GM13977 (cell line): ENCODE results near the gene HS6ST3.
"Not testable (repeated sequence)": the region's sequence is repeated elsewhere in the genome, so short reads cannot be mapped to it uniquely, and the experiment has no call there.

Experiments
- DNase-seq: peaks from one replicate; pipeline ENCODE4 v3.0.0; 2012; ENCODE audit warnings: low spot score
- in situ Hi-C: fragments of 300-500 bp; cut with MboI; formaldehyde crosslinking; loops from one replicate; pipeline ENCODE4 v1.12.0; 2022; ENCODE audit warnings: low sequenced_read_pairs, low pct_unique_long_range_greater_than_20kb, mixed read lengths, inconsistent platforms; ENCODE audit not compliant: unreplicated experiment
- TF ChIP-seq, protein P1 (sequence below): IDR thresholded peaks from 2 replicates; pipeline ENCODE4 v1.5.1; 2012; ENCODE audit warnings: mild to moderate bottlenecking, control low read depth; ENCODE audit not compliant: insufficient read depth; ENCODE audit errors: extremely low read depth, missing control alignments

The HS6ST3 gene

DNA sequence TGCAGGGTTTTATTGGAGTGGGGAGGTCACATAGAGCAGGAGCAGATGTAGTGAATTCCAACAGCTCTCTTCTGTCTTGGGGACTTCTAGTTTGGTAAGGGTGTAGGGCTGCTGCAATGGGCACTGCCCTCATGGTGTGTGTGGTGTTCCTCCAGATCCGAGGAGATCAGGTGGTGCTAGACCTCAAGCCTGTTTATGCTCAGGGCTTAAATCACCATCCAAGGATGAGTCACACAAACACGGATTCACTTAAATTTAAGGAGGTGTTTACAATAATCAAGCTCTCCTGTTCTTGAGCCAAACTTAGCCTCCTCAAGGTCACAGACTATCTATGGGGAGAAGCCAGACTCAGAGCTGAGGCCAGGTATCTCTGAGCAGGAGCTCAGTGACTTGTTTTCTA, 23.0 kb downstream of the HS6ST3 start:
- TF ChIP-seq, protein P1, sequence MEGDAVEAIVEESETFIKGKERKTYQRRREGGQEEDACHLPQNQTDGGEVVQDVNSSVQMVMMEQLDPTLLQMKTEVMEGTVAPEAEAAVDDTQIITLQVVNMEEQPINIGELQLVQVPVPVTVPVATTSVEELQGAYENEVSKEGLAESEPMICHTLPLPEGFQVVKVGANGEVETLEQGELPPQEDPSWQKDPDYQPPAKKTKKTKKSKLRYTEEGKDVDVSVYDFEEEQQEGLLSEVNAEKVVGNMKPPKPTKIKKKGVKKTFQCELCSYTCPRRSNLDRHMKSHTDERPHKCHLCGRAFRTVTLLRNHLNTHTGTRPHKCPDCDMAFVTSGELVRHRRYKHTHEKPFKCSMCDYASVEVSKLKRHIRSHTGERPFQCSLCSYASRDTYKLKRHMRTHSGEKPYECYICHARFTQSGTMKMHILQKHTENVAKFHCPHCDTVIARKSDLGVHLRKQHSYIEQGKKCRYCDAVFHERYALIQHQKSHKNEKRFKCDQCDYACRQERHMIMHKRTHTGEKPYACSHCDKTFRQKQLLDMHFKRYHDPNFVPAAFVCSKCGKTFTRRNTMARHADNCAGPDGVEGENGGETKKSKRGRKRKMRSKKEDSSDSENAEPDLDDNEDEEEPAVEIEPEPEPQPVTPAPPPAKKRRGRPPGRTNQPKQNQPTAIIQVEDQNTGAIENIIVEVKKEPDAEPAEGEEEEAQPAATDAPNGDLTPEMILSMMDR, result no peak
- in situ Hi-C loops, result no loop called here
- no peak for DNase-seq

DNA sequence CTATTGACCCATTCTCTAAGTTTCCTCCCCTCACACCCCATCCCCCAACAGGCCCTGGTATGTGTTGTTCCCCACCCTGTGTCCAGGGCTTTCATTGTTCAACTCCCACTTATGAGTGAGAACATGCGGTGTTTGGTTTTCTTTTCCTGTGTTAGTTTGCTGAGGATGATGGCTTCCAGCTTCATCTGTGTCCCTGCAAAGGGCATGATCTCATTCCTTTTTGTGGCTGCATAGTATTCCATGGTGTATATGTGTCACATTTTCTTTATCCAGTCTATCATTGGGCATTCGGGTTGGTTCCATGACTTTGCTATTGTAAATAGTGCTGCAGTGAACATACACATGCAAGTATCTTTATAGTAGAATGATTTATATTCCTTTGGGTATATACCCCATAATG, 25.5 kb downstream of the HS6ST3 start:
- DNase-seq, in situ Hi-C loops: not testable (repeated sequence)

DNA sequence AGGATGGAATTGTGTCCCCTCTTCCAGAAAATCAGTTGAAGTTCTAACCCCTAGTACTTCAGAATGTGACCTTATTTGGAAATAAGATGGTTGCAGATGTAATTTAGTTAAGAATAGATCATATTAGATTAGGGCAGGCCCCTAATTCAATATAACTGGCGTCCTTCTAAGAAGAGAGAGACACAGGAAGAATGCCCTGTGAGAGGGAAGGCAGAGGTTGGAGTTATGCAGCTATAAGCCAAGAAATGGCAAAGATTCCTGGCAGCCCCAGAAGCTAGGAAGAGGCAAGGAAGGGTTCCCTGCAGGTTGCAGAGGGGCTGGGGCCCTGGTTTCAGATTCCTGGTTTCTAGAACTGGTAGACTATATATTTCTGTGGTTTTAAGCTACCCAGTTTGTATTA, 30.0 kb downstream of the HS6ST3 start:
- no peak for DNase-seq
- TF ChIP-seq, protein P1, result no peak
- in situ Hi-C loops, result no loop called here

DNA sequence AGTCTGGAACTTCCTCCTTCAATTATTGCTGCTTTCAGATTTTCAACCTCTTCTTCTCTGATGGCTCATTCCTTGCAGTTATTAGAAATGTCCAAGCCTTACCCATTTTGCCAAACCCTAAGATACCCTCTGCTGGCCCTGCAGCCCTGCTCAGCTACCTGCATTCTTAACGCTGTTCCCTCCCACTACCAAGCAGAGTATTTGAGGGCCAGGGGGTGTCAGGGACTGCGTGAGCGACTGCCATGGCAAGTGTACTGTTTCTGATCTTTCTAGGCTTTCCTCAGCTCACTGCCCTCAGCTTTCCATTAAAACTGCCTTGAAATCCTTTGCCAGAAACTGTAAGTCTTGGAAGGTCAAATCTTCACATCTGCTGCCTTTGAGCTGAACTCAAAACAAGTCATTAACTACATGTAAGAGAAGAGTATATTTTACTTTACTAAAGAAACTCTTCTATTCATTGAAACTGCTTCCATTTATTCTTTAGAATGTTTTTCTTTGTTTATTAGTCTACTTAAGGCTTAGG, 41.0 kb downstream of the HS6ST3 start:
- DNase-seq, result no peak
- TF ChIP-seq, protein P1, result no peak
- in situ Hi-C loops, result no loop called here

DNA sequence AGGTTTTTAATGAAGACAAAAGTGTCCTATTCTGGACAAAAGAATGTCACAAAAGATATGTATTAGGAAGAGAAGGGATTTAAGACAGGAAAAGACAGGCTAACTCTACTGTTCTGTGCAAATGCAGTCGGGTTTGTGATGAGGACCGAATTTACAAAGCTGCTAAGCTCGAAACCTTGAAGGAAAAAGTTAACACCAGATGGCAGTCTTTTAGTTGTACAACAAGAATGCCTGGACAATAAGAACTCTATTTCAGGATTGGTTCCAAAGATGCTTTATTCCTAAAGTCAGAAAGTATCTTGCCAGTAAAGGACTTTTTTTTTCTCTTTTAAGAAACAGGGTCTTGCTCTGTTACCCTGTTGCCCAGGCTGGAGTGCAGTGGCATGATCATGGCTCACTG, 51.1 kb downstream of the HS6ST3 start:
- no peak for DNase-seq
- in situ Hi-C loops, result no loop called here
- TF ChIP-seq, protein P1, result peak; percentile 10

DNA sequence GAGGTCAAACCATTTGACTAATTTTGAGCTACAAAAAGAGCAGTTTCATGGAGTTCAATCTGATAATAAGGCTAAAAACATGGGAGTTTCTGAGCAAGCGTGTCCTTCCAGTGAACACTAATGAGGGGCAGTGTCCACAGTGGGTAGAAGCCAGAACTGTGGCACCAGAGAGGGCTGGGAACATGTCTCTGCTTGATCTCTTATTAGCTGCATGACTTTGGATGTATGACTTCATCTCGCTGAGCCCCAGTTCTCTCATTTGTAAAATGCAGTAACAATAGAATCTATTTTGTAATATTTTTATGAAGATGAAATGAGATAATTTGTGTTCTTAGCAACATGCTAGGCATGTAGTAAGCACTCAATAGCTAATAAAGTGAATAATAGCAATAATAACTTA, 69.8 kb downstream of the HS6ST3 start:
- TF ChIP-seq, protein P1, result no peak
- no peak for DNase-seq
- in situ Hi-C loops, result no loop called here

DNA sequence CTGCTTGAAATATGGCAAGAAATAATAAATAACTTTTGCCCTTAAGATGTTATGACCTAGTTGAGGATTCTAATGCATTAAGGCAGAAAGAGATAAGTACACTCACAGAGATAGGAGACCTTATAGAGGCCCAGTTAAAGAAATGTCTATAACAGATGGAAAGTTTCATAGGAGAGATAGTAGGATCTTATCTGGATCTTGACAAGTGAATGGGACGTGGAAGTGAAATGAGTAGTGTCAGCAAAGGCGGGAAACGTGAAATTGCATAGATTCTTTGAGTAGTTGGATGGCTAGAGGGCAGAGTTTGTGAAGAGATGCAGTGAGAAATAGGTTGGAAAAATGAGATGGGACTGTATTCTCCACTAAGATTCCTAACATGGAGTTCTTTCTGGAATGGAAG, 71.2 kb downstream of the HS6ST3 start:
- DNase-seq, result no peak
- in situ Hi-C loops, result no loop called here
- TF ChIP-seq, protein P1, result no peak
